ENCODE results near the gene ELOVL5.

The ELOVL5 gene

GRCh38 chr6:53382421-53382820, 33.7 kb upstream of the ELOVL5 start:
- Histone ChIP-seq H3K9me3 (replicated peaks; ENCODE audit: insufficient read depth, low read length) (no peaks in the 10 kb centered on the region), H3K27ac (ENCODE audit: low read length) (no peak overlapping the region), H4K20me1 (ENCODE audit: insufficient read depth, low read length) (no peaks in the 10 kb centered on the region), H3K79me2 (ENCODE audit: low read length) (no peaks in the 10 kb centered on the region), H2AFZ (ENCODE audit: low read length) (no peak overlapping the region), H3K4me1 (ENCODE audit: low read length) (no peaks in the 10 kb centered on the region), H3K4me2 (ENCODE audit: low read depth, low read length) (no peak overlapping the region), H3K27me3 (replicated peaks; ENCODE audit: insufficient read depth, low read length) (no peaks in the 10 kb centered on the region), H3F3A (ENCODE audit: insufficient read depth, low read length) (no peaks in the 10 kb centered on the region), H3K36me3 (replicated peaks; ENCODE audit: insufficient read depth, low read length) (no peaks in the 10 kb centered on the region), H3K9me2 (replicated peaks; ENCODE audit: insufficient read depth, low read length) (no peaks in the 10 kb centered on the region), H3K9ac (ENCODE audit: low read length) (no peak overlapping the region), H3K4me3 (ENCODE audit: low read length) (no peak overlapping the region)
- DNase-seq = no peak
- no peak for TF ChIP-seq EZH2 (optimal IDR thresholded peaks at IDR 0.05; ENCODE audit: low read depth, low read length)
- no peak for TF ChIP-seq CTCF (IDR thresholded peaks at IDR 0.05; ENCODE audit: low read length)
- TF ChIP-seq EZH2phosphoT487 (IDR thresholded peaks at IDR 0.05; ENCODE audit: low read length) = no peak

- Histone ChIP-seq H3K4me2 (ENCODE audit: low read depth, low read length) (no peak overlapping the region), H3K79me2 (ENCODE audit: low read length) (no peaks in the 10 kb centered on the region), H3K9ac (ENCODE audit: low read length) (no peak overlapping the region), H3K27me3 (replicated peaks; ENCODE audit: insufficient read depth, low read length) (no peaks in the 10 kb centered on the region), H3K9me2 (replicated peaks; ENCODE audit: insufficient read depth, low read length) (no peaks in the 10 kb centered on the region), H3K27ac (ENCODE audit: low read length) (no peak overlapping the region), H3K36me3 (replicated peaks; ENCODE audit: insufficient read depth, low read length) (no peaks in the 10 kb centered on the region), H4K20me1 (ENCODE audit: insufficient read depth, low read length) (no peaks in the 10 kb centered on the region), H3F3A (ENCODE audit: insufficient read depth, low read length) (no peaks in the 10 kb centered on the region), H3K4me3 (ENCODE audit: low read length) (no peak overlapping the region), H3K9me3 (replicated peaks; ENCODE audit: insufficient read depth, low read length) (no peaks in the 10 kb centered on the region), H3K4me1 (ENCODE audit: low read length) (no peaks in the 10 kb centered on the region), H2AFZ (ENCODE audit: low read length) (no peak overlapping the region)
- DNase-seq = no peak
- TF ChIP-seq EZH2phosphoT487 (IDR thresholded peaks at IDR 0.05; ENCODE audit: low read length) (no peak), CTCF (IDR thresholded peaks at IDR 0.05; ENCODE audit: low read length) (no peak), EZH2 (optimal IDR thresholded peaks at IDR 0.05; ENCODE audit: low read depth, low read length) (no peak)
Observed at GRCh38 chr6:53378208-53378607, 29.5 kb upstream of the ELOVL5 start.

- TF ChIP-seq CTCF (IDR thresholded peaks at IDR 0.05; ENCODE audit: low read length) = no peak
- TF ChIP-seq EZH2phosphoT487 (IDR thresholded peaks at IDR 0.05; ENCODE audit: low read length) = no peak
- TF ChIP-seq EZH2 (optimal IDR thresholded peaks at IDR 0.05; ENCODE audit: low read depth, low read length) = no peak
- no peak overlapping the region for H3K9ac ChIP-seq (ENCODE audit: low read length)
- no peak overlapping the region for H3K27ac ChIP-seq (ENCODE audit: low read length)
- H3K4me2 ChIP-seq (ENCODE audit: low read depth, low read length) = no peak overlapping the region
- H3K79me2 ChIP-seq (ENCODE audit: low read length) = no peaks in the 10 kb centered on the region
- H2AFZ ChIP-seq (ENCODE audit: low read length) = no peak overlapping the region
- H3K27me3 ChIP-seq (replicated peaks; ENCODE audit: insufficient read depth, low read length) = no peaks in the 10 kb centered on the region
- no peaks in the 10 kb centered on the region for H3F3A ChIP-seq (ENCODE audit: insufficient read depth, low read length)
- no peaks in the 10 kb centered on the region for H4K20me1 ChIP-seq (ENCODE audit: insufficient read depth, low read length)
- no peaks in the 10 kb centered on the region for H3K36me3 ChIP-seq (replicated peaks; ENCODE audit: insufficient read depth, low read length)
- H3K9me2 ChIP-seq (replicated peaks; ENCODE audit: insufficient read depth, low read length) = no peaks in the 10 kb centered on the region
- no peak overlapping the region for H3K4me3 ChIP-seq (ENCODE audit: low read length)
- H3K4me1 ChIP-seq (ENCODE audit: low read length) = no peaks in the 10 kb centered on the region
- H3K9me3 ChIP-seq (replicated peaks; ENCODE audit: insufficient read depth, low read length) = no peaks in the 10 kb centered on the region
- no peak for DNase-seq
Observed at GRCh38 chr6:53377793-53378192, 29.0 kb upstream of the ELOVL5 start.

All from MM.1S (cell line).